SHP77 treated with DMSO at 0.1 percent for 48 hours (cell line): Measurements from ENCODE around the gene PERCC1.

Experiments used
- DNase-seq: peaks from one replicate; lab custom pipeline; 2025; lab: John Stamatoyannopoulos, UW

The PERCC1 gene

DNA sequence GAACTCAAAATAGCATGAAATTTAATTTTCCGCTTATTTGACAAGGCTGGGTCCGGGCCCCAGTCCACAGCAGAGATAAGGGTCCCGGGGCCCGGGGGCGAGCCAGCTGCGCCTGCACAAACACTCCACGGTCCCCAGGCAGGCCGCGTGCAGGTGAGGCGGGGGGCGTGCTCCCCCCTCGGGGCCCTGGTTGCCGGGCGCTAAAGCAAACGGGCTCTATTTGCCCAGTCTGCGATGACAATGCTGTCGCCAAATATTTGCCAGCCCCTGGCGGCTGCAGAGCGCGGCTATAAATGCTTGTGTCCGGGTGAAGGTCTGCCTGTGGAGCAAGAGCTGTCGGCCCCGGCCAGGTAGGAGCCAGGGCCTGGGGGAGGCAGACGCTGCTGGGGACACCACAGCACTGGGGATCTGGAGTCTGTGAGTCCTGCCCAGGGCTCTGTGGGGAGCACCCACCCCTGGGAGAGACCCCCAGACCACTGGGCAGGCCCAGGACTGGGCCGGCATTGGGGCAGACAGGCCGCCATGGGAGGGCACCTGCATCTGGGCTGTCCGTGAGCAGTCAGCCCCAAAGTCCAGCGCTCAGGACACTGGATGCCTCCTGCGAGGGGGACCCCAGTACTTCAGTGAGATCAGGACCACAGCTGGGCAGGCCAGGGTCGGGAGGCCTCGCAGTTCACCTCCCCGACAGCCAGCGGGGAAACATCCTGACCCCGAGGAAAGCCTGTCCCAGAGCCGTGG is at the start of gene PERCC1:
Gene PERCC1, plus strand, starts transcription at position 320 of the 738 bp plus-strand sequence. CDS start 1,516 bp downstream, outside the sequence.
- DNase-seq, result peak; percentile 65

DNA sequence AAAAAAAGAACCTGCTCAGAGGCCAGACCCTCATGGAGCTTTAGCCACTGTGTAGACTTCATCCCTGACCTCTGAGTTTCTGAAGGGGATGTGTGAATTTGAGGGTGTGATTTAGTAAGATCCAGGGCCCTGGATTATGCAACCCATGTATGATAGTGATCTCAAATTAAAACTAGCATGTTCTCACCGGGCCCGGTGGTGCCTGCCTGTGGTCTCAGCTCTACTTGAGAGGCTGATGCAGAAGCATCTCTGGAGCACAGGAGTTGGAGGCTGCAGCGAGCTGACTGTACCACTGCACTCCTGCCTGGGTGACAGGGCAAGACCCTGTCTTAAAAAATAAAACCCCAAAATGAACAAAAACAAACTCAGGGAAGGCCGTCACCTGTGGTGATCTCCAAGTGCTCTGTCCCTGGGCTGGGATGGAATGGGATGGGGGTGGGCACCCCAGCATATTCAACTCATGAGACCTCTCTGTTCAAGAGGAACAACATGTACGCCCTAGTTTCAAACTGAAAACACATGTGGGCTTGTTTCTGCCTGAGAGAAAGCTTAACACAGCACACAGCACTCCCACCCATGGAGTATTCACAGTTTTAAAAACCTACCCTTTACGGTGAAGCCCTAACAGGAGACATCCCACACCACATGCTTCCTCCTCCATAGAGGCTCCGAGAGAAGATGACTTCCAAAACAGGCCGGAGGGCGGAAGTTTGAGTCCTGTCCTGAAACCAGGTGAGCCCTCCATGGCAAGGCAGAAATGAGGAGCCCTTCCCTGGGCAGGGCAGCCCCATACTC is 49.1 kb upstream of the PERCC1 start:
- DNase-seq, result no peak

DNA sequence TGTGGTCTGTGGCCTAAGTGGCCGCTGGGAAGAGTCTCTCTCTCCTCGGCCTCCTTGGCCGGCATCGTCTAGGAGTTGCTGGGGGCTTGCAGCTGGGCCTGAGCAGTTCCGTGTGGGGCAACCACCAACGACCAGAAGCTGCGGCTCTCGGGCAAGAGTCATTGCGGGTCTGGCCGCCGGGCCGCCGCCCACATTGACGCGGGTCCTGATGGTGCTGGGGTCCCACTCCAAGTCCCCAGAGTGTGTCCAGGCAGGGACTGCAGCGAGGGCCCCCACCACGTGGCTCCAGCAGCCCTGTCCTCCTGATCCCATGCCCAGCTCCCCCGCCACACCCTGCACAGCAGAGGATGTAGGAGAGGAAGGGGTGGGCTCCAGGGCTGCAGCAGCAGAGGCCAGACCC is 47.3 kb upstream of the PERCC1 start:
- no peak for DNase-seq

DNA sequence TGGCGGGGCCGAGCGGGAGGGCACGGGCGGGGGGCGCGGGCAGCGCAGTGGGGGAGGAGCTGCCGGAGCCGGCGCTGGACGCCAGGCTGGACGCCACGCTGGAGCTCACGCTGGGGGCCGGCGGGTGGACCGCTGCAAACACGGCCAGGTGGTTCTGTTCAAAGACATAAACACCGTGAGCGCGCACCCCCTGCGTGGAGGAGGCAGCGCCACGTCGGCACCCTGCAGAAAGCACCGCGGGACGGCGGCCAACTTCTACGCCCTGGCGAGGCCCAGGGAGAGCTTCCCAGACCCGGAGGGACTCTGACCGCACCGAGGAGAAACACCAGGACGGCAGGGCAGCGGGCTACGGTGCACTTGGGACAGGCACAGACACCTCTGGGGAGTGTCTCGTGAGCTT is 45.6 kb upstream of the PERCC1 start:
- DNase-seq, result no peak

DNA sequence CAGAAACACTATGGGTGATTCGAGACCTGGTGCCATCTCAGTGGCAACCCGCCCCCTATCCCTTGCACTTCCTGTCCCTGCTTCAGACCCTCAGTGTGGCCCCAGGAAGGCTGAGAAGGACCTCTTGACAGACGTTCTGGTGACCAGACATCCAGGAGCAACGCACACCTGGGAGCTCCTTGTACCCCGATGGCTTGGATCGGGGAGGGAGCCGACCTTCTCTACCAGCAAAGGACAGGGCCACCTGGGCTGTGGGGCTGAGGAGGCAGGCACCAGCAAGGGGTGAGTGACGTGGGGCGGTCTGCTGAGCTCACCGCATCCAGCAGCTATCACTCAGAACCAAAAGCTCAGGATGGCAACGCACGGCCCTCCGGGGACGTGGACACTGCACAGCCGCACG is 43.5 kb upstream of the PERCC1 start:
- no peak for DNase-seq

DNA sequence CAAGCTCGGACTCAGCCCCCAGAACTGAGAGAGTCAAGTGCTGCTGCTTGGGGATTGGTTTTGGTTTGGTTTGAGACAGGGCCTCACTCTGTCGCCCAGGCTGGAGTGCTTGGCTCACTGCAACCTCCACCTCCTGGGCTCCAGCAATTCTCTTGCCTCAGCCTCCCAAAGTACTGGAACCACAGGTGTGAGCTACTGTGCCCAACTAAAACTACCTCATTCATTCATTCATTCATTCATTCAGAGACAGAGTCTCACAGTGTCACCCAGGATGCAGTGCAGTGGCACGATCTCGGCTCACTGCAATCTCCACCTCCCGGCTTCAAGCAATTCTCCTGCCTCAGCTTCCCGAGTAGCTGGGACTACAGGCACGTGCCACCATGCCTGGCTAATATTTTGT is 41.1 kb upstream of the PERCC1 start:
- no peak for DNase-seq

DNA sequence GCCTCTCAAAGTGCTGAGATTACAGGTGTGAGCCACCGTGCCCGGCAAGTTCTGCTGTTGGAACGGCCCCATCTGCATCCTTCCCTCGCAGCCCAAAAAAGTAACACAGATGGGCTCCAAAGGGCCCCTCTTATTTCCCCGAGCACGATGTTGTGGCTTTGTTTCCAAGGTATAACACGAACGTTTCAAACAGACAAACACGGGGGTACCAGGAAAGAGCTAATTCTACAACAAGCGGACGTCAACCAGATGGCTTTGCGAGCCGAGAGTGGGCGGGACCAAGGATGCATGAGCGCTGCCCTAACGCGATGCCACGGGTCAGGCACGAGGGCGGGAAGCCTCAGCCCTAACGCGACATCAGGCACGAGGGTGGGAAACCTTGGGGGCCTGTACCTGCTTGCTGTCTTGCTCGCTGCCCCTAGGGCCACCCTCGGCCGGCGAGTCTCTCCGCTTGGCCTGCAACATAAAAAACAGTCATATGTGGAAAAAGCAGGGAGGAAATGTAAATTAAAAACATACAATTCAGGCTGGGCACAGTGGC is 40.6 kb upstream of the PERCC1 start:
- no peak for DNase-seq

DNA sequence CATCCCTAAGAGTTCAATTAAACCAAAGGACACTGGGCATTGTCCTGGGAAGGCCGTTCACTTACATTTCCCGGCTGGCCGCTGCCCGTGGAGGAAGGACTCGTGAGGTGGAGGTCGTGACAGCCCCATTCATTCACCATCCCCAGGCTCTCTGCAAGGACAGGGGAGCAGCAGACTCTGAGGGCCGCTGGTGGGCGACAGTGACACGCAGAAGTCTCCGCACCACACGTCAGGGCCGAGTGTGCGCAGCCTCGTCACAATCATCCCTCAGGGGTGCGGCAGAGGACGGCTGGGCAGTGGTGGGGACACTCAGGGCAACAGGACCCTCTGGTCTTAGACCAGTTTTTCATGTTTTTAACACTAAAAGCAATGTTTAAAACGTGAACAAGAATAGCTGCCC is 38.1 kb upstream of the PERCC1 start:
- DNase-seq, result no peak

DNA sequence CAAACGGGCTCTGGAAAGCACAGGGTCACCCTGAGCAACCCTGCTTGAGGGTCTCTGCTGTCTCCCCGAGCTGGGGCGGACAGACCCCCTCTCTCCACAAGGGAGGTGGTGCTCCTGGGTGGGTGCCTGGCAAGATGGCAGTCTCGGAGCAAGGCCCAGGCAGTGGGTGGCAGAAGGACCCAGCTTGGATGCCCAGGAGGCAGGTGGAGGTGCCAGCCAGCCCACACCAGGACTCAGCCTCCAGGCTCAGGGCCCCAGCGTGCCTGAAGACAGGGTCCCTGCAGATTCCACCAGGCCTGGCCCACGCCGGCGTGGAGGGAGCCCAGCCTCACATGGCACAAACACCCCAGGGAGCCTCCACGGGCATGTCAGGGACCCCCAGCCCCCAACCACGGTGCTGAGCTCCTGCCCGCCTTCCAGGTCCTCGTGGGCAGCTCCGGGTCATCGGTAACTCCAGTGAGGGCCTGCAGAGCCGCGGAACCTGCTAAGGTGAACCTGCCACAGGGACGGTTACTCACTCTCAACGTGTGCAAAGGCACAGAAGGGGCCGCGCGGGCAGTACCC is 37.2 kb upstream of the PERCC1 start:
- no peak for DNase-seq

DNA sequence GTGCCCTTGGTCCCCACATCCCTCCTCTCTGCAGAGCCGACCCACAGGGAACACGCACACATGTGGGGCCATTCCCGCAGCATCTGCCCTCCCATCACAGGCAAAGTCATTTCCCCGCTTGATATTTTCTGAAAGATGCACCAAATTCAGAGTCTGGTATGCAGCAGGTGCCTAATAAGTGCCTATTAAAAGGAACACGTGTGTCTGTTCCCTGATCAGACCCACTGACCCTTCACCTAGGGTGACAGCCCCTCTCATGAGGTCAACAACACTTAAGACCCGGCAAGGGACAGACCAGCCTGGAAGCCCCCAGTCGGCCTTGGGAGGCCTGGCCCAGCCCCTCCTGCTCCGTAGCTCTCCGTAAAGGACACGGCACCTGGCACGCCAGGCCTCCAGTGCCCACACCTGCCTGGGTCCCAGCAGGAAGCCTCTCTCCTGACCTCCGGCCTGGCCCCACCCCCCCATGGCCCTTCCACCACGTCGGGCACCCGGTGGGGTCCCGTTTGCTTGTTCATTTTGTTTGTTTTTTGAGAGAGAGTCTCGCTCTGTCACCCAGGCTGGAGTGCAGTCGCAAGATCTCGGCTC is 36.4 kb upstream of the PERCC1 start:
- no peak for DNase-seq

DNA sequence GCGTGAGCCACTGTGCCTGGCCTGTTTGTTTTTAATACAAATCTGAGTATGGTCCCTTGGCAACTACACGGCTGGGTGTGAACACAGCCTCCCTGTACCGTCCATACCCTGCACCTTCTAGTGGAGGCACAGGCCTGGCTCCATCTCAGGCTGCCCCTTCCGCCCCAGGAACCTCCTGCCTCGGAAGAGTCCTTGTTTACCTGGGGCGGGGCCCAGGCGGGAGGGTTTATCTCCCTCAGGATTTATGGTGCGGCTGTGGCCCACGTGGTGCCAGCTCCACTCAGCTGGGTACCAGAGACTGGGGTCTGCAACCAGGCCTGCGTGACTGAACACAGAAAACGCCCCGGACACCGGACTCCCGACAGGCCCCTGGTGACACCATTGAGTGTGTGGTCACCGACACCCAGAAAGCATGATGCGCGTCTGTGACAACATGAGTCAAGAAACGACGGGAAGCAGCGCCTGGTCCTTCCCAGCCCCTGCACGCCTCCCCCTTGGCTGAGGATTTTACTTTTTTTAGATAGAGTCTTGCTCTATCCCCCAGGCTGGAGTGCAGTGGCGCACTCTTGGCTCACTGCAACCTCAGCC is 35.3 kb upstream of the PERCC1 start:
- DNase-seq, result no peak

DNA sequence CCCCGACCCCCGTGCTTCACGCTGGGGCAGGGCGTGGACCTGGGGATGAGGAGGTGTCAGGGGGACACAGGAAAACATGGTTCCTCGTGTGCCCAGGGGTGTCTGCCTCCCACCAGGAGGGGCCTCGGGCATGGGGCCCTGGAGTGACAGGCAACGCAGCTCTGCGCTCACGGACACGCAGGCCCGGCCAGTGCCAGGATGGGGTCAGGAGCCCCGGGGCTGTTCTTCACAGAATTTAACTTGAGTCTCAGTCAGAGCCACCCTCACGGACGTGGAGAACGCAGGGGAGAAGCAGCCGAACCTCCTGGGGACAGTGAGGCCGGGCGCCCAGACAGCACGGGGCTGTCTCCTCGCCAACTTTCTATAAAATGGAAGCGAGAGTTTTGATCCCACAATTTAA is 33.1 kb upstream of the PERCC1 start:
- no peak for DNase-seq

DNA sequence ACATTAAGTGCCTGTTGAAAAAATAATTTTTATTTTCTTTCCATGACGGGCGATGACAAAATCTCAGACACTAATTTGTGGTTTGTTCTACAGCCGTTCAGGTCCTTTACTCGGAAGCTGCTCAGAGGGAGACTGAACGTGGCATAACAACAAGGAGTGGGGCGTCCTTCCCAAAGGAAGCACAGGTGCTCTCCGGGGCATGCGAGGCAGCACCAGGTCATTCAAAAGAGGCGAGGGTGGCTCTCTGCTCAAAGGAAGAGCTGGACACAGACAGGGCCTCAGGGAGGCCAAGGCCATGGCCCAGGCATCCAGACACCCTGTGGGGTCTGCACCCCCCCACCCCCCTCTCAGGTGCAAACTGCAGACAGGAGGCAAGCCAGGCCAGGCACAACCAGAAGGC is 32.5 kb upstream of the PERCC1 start:
- DNase-seq, result no peak

DNA sequence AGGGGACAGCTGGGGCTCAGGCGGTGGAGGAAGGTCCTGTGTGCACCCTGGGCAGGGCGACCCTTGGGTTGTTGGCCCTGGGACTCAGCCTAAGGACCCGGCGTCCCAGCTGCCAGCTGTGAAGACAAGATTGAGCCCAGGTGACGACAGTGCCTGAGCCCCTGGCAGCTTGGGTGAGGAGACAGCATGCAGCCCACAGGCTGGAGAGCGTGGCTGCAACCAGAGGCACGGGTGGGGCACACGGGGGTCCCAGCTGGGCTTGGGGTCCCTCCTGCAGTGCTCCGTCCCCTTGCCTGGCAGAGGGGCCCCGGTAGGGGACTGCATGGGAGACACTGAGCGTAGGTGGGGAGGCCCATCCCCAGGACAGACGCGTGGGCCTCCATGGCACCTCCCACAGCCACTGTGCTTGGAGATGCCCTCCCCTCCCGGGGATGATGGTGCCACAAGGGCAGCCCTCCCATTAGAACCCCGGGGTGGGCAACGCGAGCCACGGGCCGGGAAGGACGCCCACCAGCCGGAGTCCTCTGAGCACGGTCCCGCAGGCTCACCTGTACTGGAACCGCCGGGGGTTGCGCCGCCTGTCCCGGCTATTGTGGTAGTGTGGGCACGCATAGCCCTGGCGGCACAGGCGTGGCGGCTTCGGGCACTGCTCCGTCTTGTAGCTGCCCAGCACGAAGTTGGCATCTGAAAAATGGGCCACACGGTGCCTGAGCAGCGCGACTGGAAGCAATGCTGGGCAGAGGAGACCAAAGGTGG is 31.9 kb upstream of the PERCC1 start:
- no peak for DNase-seq

DNA sequence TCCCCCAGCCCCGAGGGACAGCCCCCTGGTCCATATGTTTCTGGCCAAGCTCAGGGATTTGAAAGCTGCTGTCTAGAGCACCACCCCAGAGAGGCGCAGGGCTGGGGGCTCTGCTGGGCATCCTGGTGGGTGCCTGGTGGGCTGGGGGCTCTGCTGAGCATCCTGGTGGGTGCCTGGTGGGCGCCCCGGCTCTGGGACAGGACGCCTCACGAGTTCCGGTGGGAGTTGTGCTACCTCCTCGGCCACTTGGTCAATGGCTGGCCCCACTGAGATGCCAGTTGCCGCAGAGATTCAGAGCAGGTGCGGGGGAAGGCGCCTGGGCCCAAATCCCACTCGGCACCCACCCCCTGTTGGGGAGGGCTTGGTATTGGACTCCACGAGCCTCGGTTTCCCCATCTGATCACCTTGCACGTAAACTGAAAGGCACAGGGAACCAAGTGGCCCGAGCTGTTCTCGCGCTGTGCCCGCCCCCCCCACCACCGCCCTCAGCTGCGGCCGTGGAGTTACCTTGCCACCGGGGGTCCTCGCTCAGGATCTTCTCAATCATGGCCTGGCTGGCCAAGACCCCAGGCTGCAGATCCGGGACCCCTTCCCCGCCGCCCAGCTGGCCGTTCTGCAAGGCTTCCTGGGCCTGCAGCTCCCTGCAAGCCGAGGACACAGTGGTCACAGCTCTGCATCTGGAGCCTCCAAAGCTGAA is 29.7 kb upstream of the PERCC1 start:
- no peak for DNase-seq

DNA sequence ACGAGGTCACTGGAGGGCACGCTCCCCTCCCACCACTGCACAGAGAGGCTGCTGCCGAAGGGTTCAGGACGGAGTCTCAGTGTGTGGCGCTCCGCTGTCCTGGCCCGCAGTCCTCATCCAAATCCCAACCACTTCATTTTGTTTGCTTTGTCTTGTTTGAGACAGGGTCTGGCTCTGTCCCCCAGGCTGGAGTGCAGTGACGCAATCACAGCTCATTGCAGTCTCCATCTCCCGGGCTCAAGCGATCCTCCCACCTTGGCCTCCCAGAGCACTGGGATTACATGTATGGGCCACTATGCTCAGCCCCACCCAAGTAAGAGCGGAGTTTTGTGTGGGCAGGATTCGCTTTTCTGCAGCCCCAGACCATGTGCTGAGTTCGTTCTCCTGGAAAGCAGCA is 29.1 kb upstream of the PERCC1 start:
- no peak for DNase-seq

DNA sequence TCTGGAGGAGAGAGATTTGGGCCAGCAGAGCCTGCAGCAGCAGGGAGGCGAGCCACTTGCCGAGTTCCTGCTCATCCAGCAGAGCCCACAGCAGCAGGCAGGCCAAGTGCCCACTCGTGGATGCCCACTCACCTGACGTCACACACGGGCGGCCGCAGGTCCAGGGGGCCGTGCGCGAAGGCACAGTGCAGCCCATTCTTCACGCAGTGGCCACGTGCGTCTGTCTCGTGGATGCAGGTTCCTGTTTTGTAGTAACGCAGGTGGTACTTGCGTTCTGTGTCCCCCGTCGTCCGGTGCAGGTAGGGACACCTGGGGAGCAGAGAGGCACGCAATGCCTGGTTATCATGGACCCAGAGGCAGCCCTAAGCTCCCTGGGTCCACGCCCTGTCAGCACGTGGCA is 27.8 kb upstream of the PERCC1 start:
- no peak for DNase-seq

DNA sequence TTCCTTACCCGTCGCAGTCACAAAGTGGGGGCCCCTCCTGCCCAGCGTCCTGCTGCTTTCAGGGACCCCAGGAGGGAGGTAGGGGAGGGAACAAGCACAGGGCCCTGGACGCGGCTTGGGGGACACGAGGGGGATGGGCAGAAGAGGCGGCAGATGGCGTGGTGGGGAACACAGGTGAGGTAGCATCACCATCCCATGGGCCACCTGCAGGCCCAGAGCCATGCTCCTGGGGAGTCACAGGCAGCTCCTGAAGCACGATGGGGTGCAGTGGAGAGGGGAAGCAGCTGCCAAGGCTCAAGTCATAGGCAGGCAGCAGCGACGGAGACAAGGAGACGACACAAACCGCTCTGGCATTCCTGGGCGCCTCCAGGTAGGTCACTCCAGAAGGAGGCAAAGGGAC is 27.1 kb upstream of the PERCC1 start:
- no peak for DNase-seq

DNA sequence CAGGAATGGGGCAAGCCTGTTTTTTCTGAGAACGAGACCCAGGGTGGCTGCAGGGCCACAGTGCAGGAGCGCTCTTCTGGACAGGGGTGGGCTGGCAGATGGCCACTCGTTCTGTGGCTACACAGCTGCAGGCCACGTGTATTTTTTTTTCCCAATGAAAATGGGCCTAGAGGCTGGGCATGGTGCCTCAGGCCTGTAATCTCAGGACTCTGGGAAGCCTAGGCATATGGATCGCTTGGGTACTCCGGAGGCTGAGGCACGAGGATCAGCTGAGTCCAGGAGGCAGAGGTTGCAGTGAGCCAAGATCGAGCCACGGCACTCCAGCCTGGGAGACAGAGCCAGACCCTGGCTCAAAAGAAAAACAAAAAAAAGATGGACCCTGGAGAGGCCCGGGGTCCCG is 23.1 kb upstream of the PERCC1 start:
- DNase-seq, result no peak

DNA sequence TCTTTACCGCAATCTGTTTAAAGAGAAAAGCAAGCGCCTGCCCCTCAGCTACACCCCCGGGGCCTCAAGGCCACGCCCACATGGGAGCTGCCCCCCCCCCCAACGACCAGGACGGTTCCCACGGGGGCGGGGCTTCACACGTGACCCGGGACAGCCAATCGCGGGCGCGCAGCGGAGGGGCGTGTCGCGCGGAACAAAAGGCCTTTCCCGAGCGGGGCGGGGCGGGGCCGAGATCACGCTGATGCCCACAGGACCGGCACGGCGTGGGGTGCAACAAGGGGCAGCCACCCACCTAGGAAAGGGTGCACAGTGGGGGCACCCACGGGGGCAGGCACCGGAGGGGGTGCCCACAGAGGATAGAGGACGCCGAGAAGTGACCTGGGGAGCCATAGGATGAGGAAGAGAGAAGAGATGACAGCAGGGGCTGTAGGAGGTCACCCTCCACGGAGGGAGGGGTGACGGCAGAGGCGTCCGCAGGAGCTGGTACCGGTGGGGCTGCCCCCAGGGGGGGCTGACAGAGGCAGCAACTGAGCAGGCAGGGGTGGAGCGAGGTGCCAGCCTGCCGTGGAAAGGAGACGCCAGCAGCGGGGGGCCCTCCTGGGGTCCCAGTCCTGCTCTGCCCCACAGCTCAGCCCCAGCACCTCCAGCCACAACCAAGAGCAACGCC is 22.6 kb upstream of the PERCC1 start:
- DNase-seq, result peak; percentile 62
